Epithelial cell of alveolus of lung (primary cell): ENCODE data around the gene TEKT4. TPM values are rescaled to one million over a fixed set of nuclear protein-coding genes. Genes with fewer than 3 reads are reported as not detected.

Experiments
- total RNA-seq: library from RNA; depleted of rRNA; stranded (reverse); fragments of >200 nt; gene quantifications from 2 replicates; pipeline ENCODE4 v1.2.1, GENCODE V29; 2015

TEKT4 gene
- total RNA-seq, result not detected in 2 replicates

GRCh38 chr2:94871226-94872087 is at the start of gene TEKT4:
Gene TEKT4, plus strand, starts transcription at chr2:94871430. Its CDS starts 150 bp downstream, at chr2:94871580.

Other genes with a start within 250 kb of the TEKT4 start
- not detected in 2 replicates for gene MAL, start 154.3 kb downstream of the TEKT4 start, total RNA-seq